Fibroblast of lung (primary cell): Measurements from ENCODE around the gene MUC4.

ENCODE experiments used
- EZH2 ChIP-seq: IDR thresholded peaks from 2 replicates; pipeline ENCODE4 v1.5.1; 2012; ENCODE audit warnings: low read length, control low read depth, mild to moderate bottlenecking; ENCODE audit errors: missing control alignments
- TF ChIP-seq, protein P1 (sequence below), 2 donors: IDR thresholded peaks in 1 of 2; conservative IDR thresholded peaks in 1 of 2; 1 replicate in 1 of 2; 2 replicates in 1 of 2; pipeline ENCODE4 v1.5.1; 2011 to 2012; ENCODE audit warnings: low read length in 2 of 2, control low read depth in 1 of 2, inconsistent platforms in 1 of 2, low read depth in 1 of 2, mild to moderate bottlenecking in 1 of 2

DNA sequence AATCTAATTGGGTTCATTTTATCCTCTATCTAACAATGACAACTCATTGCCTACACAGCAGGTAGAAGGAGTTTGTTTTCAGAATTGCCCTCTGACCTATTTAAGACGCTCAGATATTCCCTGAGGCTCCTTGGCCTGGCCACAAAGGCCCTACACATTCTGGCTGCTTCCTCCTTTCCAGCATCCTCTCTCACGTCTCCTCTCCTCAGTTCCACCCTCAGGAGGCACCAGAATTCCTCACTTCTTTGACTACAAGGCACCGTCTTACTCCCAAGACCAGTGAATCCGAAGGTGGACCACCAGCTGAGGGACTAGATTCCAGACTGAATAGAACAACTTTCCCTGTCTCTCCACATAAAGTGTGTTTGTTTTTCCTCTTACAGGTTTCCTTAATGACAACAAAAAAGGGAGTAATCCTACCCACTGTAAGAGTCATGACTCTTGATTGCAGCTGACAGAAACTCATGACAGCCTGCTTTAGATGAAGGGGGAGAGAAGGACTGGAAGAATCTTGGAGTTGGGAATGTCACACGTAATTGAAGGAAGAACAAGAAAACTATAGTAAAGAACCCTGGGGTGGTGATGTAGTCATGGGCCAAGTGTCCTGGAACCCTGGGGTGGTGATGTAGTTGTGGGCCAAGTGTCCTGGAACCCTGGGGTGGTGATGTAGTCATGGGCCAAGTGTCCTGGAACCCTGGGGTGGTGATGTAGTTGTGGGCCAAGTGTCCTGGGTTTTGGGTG, 112.9 kb downstream of the MUC4 start:
- TF ChIP-seq, protein P1, sequence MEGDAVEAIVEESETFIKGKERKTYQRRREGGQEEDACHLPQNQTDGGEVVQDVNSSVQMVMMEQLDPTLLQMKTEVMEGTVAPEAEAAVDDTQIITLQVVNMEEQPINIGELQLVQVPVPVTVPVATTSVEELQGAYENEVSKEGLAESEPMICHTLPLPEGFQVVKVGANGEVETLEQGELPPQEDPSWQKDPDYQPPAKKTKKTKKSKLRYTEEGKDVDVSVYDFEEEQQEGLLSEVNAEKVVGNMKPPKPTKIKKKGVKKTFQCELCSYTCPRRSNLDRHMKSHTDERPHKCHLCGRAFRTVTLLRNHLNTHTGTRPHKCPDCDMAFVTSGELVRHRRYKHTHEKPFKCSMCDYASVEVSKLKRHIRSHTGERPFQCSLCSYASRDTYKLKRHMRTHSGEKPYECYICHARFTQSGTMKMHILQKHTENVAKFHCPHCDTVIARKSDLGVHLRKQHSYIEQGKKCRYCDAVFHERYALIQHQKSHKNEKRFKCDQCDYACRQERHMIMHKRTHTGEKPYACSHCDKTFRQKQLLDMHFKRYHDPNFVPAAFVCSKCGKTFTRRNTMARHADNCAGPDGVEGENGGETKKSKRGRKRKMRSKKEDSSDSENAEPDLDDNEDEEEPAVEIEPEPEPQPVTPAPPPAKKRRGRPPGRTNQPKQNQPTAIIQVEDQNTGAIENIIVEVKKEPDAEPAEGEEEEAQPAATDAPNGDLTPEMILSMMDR (conservative IDR thresholded peaks at IDR 0.05 in 1 of 2, IDR thresholded peaks at IDR 0.05 in 1 of 2; ENCODE audit: low read depth in 1 of 2, low read length in 2 of 2): no peak
- no peak for TF ChIP-seq EZH2
